Esophagus squamous epithelium (tissue), 4 donors: ENCODE data around the gene RAPGEF5.

Experiments used
- POLR2A ChIP-seq, 4 donors: fragments of 450-650 bp; IDR thresholded peaks; one replicate each; pipeline ENCODE4 v1.6.1; 2017; ENCODE audit warnings: antibody characterized with exemption in 4 of 4, mild to moderate bottlenecking in 4 of 4, moderate library complexity in 3 of 4
- TF ChIP-seq, protein P1 (sequence below), 6 experiments: fragments of 450-650 bp in 4 of 6; fragments of 200-600 bp in 2 of 6; sonication (generic) in 2 of 6; IDR thresholded peaks; one replicate each; pipeline ENCODE4 v1.5.1; 2016 to 2019; ENCODE audit warnings: antibody characterized with exemption in 6 of 6, mild to moderate bottlenecking in 4 of 6, moderate library complexity in 4 of 6

- TF ChIP-seq, protein P1, sequence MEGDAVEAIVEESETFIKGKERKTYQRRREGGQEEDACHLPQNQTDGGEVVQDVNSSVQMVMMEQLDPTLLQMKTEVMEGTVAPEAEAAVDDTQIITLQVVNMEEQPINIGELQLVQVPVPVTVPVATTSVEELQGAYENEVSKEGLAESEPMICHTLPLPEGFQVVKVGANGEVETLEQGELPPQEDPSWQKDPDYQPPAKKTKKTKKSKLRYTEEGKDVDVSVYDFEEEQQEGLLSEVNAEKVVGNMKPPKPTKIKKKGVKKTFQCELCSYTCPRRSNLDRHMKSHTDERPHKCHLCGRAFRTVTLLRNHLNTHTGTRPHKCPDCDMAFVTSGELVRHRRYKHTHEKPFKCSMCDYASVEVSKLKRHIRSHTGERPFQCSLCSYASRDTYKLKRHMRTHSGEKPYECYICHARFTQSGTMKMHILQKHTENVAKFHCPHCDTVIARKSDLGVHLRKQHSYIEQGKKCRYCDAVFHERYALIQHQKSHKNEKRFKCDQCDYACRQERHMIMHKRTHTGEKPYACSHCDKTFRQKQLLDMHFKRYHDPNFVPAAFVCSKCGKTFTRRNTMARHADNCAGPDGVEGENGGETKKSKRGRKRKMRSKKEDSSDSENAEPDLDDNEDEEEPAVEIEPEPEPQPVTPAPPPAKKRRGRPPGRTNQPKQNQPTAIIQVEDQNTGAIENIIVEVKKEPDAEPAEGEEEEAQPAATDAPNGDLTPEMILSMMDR (IDR thresholded peaks at IDR 0.05), result no peak
- TF ChIP-seq POLR2A (IDR thresholded peaks at IDR 0.05), result no peak
Measured at GRCh38 chr7:22292531-22292930, 64.4 kb downstream of the RAPGEF5 start.
